ENCODE measurements around the gene ITPR2. TPM values are rescaled to one million over a fixed set of nuclear protein-coding genes. Genes with fewer than 3 reads are reported as not detected.

ITPR2 gene
- total and polyA plus RNA-seq, 2 of the 13 experiments (the other 11 are each of a cell fraction or from before 2014, with no cell fraction given), result 31.9 to 81.9 TPM

- TF ChIP-seq AHDC1 (CRISPR knock-in tag; IDR thresholded peaks at IDR 0.05; ENCODE audit: borderline replicate concordance) (no peak), TFE3 (CRISPR knock-in tag; IDR thresholded peaks at IDR 0.05) (no peak)
These were observed 504.9 kb downstream of the ITPR2 start (continued) for GRCh38 chr12:26327975-26328644.

DNA sequence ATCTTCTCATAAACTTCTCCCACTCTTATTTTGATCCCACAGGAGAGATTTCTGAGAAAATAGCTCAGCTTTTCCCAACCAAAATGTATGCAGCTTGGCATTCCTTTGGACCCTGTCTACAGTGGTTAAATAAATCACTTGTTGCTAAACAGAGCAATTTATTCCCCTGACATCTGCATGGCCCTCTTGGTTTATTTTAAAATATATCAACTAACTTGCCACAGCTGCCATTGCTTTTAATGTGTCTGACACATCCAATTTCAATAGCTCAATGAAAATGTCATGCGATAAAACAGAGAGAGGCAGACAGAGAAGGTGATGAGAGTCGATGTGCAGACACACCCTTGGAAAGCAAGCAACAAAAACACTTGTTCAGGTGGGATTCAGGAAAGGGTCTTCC is 509.3 kb downstream of the ITPR2 start:
- CTCF ChIA-PET (ENCODE audit: low intra/inter-chr PET ratio, low total read pairs), result no interaction called here

More for the DNA sequence above, 509.3 kb downstream of the ITPR2 start:
- no peak overlapping the region for H2AFZ ChIP-seq (ENCODE audit: low read length)
- H3K4me2 ChIP-seq (ENCODE audit: low read depth, low read length), result no peak overlapping the region
- H3K4me1 ChIP-seq (ENCODE audit: insufficient read depth, low read length), result peaks cover 13% of the 10 kb centered on the region
- POLR2A ChIA-PET, result no interaction called here
- TF ChIP-seq KLF15 (CRISPR knock-in tag; IDR thresholded peaks at IDR 0.05; ENCODE audit: borderline replicate concordance) (no peak), RNF2 (conservative IDR thresholded peaks at IDR 0.05; ENCODE audit: low read depth) (no peak), HES4 (CRISPR knock-in tag; IDR thresholded peaks at IDR 0.05; ENCODE audit: borderline replicate concordance) (no peak), ZNF296 (CRISPR knock-in tag; conservative IDR thresholded peaks at IDR 0.05) (no peak)
- TF ChIP-seq, protein P1, sequence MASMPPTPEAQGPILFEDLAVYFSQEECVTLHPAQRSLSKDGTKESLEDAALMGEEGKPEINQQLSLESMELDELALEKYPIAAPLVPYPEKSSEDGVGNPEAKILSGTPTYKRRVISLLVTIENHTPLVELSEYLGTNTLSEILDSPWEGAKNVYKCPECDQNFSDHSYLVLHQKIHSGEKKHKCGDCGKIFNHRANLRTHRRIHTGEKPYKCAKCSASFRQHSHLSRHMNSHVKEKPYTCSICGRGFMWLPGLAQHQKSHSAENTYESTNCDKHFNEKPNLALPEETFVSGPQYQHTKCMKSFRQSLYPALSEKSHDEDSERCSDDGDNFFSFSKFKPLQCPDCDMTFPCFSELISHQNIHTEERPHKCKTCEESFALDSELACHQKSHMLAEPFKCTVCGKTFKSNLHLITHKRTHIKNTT (CRISPR knock-in tag; IDR thresholded peaks at IDR 0.05), result no peak
- no peaks in the 10 kb centered on the region for H3K79me2 ChIP-seq (ENCODE audit: insufficient read depth, low read length)
- H3K36me3 ChIP-seq (replicated peaks in 1 of 2; ENCODE audit: control insufficient read depth in 1 of 2, insufficient read depth in 2 of 2, low read length in 2 of 2), result no peaks in the 10 kb centered on the region
- no peak overlapping the region for H3K4me3 ChIP-seq (replicated peaks in 1 of 3; ENCODE audit: insufficient read depth in 1 of 3, low read depth in 2 of 3, low read length in 3 of 3)
- no TSS peak for BruUV-seq (replicated peaks)
- no peaks in the 10 kb centered on the region for H3K9me3 ChIP-seq (ENCODE audit: low read length)
- DNase-seq (ENCODE audit: low spot score) (no peak), ATAC-seq (no peak), FAIRE-seq (no peak)
- H4K20me1 ChIP-seq (ENCODE audit: insufficient read depth, low read length), result no peaks in the 10 kb centered on the region
- 76% methylated on average over 2 of the region's 2 CpGs for WGBS (ENCODE audit: low lambda C conversion rate)
- no peak overlapping the region for H3K27ac ChIP-seq (ENCODE audit: extremely low read length, insufficient read depth, low read length)
- intact Hi-C loops (cut with micrococcal nuclease; ENCODE audit: unreplicated experiment) (no loop called here), in situ Hi-C loops (cut with HindIII; ENCODE audit: extremely low pct_ligation_motif_present, low pct_unique_long_range_greater_than_20kb) (no loop called here)
- H3K9ac ChIP-seq (ENCODE audit: insufficient read depth, low read depth, low read length), result no peak overlapping the region
- H3K27me3 ChIP-seq (ENCODE audit: control insufficient read depth in 1 of 2, insufficient read depth in 2 of 2, low read length in 2 of 2), result no peaks in the 10 kb centered on the region
